Ascending aorta (tissue), 2 donors: ENCODE results near the gene KCNK13. TPM values are rescaled to one million over a fixed set of nuclear protein-coding genes. Genes with fewer than 3 reads are reported as not detected.

Experiments
- DNase-seq, 2 donors: peaks; one replicate each; pipeline ENCODE4 v3.0.0-alpha.2; 2019; ENCODE audit warnings: low spot score in 2 of 2
- H3K27ac ChIP-seq, 2 donors: fragments of 200-600 bp; sonication (generic); one replicate each; pipeline ENCODE4 v1.5.1; 2016 to 2017; ENCODE audit warnings: mild to moderate bottlenecking in 1 of 2
- H3K27me3 ChIP-seq: fragments of 200-600 bp; sonication (generic); one replicate; pipeline ENCODE4 v1.5.1; 2017
- H3K36me3 ChIP-seq, 2 donors: fragments of 200-600 bp; sonication (generic); one replicate each; pipeline ENCODE4 v1.5.1; 2016
- H3K4me1 ChIP-seq, 2 donors: fragments of 200-600 bp; sonication (generic); one replicate each; pipeline ENCODE4 v1.5.1; 2016 to 2017; ENCODE audit warnings: mild to moderate bottlenecking in 1 of 2
- H3K4me3 ChIP-seq, 2 donors: fragments of 200-600 bp; sonication (generic); one replicate each; pipeline ENCODE4 v1.5.1; 2016 to 2017; ENCODE audit warnings: mild to moderate bottlenecking in 1 of 2
- H3K9me3 ChIP-seq, 2 donors: fragments of 200-600 bp; sonication (generic); one replicate each; pipeline ENCODE4 v1.5.1; 2016
- intact Hi-C: fragments of 100-400 bp; cut with DNase I; formaldehyde crosslinking; loops from one replicate; pipeline ENCODE4 v1.15.1; 2023
- total RNA-seq: library from RNA; depleted of rRNA; stranded (reverse); fragments of >200 nt; gene quantifications from one replicate; pipeline ENCODE4 v1.1.0, GENCODE V29; 2016
- TF ChIP-seq, protein P1 (sequence below), 3 experiments: fragments of 200-600 bp in 2 of 3; fragments of 450-650 bp in 1 of 3; sonication (generic) in 2 of 3; IDR thresholded peaks; one replicate each; pipeline ENCODE4 v1.5.1; 2016 to 2019; ENCODE audit warnings: antibody characterized with exemption in 3 of 3, mild to moderate bottlenecking in 1 of 3, moderate library complexity in 1 of 3

The KCNK13 gene
- total RNA-seq, 1 donor from 2014 or later = not detected

DNA sequence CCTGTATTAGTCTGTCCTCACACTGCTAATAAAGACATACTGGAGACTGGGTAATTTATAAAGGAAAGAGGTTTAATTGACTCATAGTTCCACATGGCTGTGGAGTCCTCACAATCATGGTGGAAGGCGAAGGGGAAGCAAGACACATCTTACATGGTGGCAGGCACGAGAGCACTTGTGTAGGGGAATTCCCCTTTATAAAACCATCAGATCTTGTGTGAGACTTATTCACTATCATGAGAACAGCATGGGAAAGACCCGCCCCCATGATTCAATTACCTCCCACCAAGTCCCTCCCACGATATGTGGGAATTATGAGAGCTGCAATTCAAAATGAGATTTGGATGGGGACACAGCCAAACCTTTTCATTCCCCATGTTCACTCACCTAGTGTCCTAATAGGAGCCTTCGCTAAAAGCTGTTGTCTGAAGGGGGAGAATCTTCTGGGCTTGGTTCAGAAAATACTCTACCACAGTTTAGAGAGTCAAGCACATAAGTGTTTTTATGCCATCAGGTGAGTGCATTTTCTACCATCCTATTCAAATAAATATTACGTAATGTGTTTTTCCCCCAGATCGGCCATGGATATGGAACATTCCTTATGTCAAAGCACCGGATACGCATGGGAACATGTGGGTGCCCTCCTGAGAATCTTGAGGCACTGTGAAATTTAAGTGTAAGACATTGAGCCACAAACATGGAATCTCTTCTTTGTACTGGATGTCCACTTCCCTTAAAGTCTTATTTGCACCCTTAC lies 19.1 kb upstream of the KCNK13 start:
- intact Hi-C loops = no loop called here
- Histone ChIP-seq H3K36me3 (peaks cover 3 to 6% of the 10 kb centered on the region in 2 donors), H3K27ac (no peak overlapping the region), H3K9me3 (no peaks in the 10 kb centered on the region), H3K4me1 (no peaks in the 10 kb centered on the region), H3K27me3 (no peaks in the 10 kb centered on the region), H3K4me3 (no peak overlapping the region)
- TF ChIP-seq, protein P1, sequence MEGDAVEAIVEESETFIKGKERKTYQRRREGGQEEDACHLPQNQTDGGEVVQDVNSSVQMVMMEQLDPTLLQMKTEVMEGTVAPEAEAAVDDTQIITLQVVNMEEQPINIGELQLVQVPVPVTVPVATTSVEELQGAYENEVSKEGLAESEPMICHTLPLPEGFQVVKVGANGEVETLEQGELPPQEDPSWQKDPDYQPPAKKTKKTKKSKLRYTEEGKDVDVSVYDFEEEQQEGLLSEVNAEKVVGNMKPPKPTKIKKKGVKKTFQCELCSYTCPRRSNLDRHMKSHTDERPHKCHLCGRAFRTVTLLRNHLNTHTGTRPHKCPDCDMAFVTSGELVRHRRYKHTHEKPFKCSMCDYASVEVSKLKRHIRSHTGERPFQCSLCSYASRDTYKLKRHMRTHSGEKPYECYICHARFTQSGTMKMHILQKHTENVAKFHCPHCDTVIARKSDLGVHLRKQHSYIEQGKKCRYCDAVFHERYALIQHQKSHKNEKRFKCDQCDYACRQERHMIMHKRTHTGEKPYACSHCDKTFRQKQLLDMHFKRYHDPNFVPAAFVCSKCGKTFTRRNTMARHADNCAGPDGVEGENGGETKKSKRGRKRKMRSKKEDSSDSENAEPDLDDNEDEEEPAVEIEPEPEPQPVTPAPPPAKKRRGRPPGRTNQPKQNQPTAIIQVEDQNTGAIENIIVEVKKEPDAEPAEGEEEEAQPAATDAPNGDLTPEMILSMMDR (IDR thresholded peaks at IDR 0.05) = no peak
- no peak for DNase-seq

DNA sequence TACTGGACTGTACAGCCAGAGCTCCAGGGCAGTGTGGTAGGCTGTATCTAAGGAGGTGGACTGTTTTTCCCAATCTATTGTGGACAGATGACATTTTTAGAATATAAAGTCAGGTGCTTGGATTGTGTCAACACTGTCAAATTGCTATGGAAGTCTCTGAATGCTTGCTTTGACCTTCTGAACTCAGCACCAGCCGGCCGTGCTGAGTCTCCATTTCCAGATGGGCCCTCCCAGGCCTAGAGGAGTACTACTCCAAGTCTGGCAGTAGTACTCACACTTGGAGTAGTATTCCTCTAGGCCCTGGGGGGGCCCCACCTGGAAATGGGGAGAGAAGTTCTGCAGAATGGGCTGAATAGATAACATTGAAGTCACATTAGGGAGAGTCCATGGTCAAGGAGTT lies 16.2 kb upstream of the KCNK13 start:
- H3K27ac ChIP-seq = no peak overlapping the region
- no peaks in the 10 kb centered on the region for H3K36me3 ChIP-seq
- TF ChIP-seq, protein P1 (IDR thresholded peaks at IDR 0.05) = no peak
- H3K27me3 ChIP-seq = no peaks in the 10 kb centered on the region
- DNase-seq = no peak
- H3K9me3 ChIP-seq = no peaks in the 10 kb centered on the region
- H3K4me1 ChIP-seq = no peaks in the 10 kb centered on the region
- H3K4me3 ChIP-seq = no peak overlapping the region
- intact Hi-C loops = no loop called here

DNA sequence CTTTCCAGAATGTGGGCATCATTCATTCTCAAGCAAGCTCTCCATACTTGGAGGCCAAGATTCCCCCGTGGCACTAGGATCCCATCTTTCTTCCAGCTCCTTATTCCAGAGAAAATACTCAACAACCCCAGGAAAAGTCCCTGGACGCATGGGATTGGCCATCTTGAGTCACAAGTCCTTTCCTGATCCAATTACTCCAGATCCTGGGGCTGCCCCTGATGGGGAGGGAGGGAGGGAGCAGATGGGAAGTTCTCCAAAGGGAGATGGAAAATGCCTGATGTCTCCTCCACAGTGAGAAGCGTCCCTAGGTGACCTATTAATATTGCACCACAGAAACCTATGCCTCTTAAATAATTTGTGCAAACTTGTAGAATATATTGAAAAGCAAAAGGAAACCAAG lies 12.4 kb upstream of the KCNK13 start:
- TF ChIP-seq, protein P1 (IDR thresholded peaks at IDR 0.05) = no peak
- no peak overlapping the region for H3K27ac ChIP-seq
- no peaks in the 10 kb centered on the region for H3K27me3 ChIP-seq
- H3K36me3 ChIP-seq = no peaks in the 10 kb centered on the region
- no peaks in the 10 kb centered on the region for H3K9me3 ChIP-seq
- no peaks in the 10 kb centered on the region for H3K4me1 ChIP-seq
- intact Hi-C loops = no loop called here
- DNase-seq = no peak
- H3K4me3 ChIP-seq = no peak overlapping the region

DNA sequence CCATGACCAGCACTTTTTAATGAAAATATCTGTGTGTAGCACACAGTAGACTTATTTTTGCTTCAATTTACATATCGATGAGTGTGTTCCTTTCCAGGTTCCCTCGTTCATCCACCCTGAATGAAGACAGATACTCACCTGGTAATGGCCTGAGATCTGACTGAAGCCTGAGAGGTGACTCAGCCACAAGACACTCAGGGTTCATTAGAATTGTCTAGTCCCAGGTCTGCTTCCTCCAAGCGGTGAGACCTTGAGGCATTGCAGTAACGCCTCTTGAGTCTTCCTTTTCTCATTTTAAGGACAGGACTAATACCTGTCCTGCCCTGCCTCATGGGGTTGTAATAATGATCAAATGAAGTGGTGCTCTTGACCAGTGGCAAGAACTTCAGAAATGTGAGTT lies 11.5 kb upstream of the KCNK13 start:
- TF ChIP-seq, protein P1 (IDR thresholded peaks at IDR 0.05) = no peak
- intact Hi-C loops = no loop called here
- H3K4me1 ChIP-seq = no peaks in the 10 kb centered on the region
- no peak for DNase-seq
- H3K9me3 ChIP-seq = no peaks in the 10 kb centered on the region
- H3K4me3 ChIP-seq = no peak overlapping the region
- no peaks in the 10 kb centered on the region for H3K27me3 ChIP-seq
- H3K27ac ChIP-seq = no peak overlapping the region
- H3K36me3 ChIP-seq = no peaks in the 10 kb centered on the region

DNA sequence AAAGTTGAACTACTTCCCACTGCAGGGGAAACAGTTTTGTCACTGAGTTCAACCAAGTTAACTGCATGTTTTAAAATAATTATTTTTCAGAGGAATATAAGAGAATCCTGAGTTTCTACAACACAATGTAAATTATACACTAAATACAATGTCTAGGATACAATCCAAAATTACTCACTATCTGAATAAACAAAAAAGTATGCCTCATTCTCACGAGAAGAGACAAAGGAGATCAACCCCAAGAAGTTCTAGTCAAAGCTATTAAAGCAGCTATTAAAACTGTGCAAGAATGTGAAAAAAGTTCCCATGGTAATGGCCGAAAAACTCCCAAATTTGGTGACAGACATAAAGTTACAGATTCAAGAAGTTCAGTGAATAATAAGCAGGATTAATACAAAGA lies 8.8 kb upstream of the KCNK13 start:
- Histone ChIP-seq H3K4me3 (no peak overlapping the region), H3K27ac (no peak overlapping the region), H3K27me3 (no peaks in the 10 kb centered on the region), H3K36me3 (no peaks in the 10 kb centered on the region), H3K9me3 (no peaks in the 10 kb centered on the region), H3K4me1 (no peaks in the 10 kb centered on the region)
- DNase-seq = no peak
- TF ChIP-seq, protein P1 (IDR thresholded peaks at IDR 0.05) = no peak
- intact Hi-C loops = no loop called here
